Measurements from ENCODE around the gene IL17RC. TPM values are rescaled to one million over a fixed set of nuclear protein-coding genes. Genes with fewer than 3 reads are reported as not detected.

The IL17RC gene
- total and polyA plus RNA-seq, 2 experiments from 2014 or later, result 8.4 to 12.6 TPM

DNA sequence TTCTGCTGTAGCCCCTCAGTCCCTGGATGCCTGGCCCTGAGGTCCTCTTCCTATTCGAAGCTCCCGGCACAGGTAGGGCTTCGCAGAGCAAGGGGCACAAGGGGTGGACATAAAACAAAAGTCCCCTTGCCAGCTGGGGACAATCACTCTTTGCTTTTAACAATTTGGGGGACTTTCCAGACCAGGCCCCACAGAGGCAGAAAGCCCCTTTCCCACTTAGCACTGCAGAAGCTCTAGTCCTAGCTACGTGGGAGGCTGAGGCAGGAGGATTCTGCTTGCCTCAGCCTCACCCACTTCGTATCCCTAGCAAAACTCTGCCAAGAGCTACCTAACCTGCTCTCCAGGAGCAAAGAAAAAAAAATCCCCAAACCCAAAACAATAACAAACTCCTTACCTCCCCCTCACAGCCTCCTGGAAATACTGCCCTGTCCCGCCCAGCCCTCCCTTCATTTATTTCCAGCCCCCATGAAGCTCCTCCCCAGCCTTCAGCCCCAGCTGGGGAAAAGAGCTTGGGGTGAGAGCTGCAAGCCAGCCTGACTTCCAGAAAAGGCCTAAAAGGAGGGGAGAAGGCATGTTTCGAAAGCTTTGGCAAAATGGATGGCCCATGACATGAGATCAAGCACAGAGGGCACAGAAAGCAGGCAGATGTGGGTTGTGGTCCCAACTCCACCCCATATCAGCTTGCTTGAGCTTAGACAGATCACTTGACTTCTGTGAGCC lies 36.9 kb upstream of the IL17RC start, which contains the start of gene CIDEC:
TSS of gene CIDEC (minus strand) at position 424 of the 720 bp plus-strand sequence. CDS start 1,767 bp downstream, outside the sequence.
- Mint-ChIP-seq H3K9me3 (no peaks in the 10 kb centered on the region), H3K4me1 (0 out of 3 replicates have a peak, but pooled peaks cover 3% of the 10 kb centered on the region), H3K4me3 (no peak within 1 kb of the TSS), H3K27ac (no peak within 1 kb of the TSS), H3K36me3 (ENCODE audit: low read depth) (no peaks in the 10 kb centered on the region), H3K27me3 (ENCODE audit: insufficient read depth, low read depth, poor library complexity) (peaks cover 2% of the 10 kb centered on the region)
- TF ChIP-seq STAT1 (IDR thresholded peaks at IDR 0.05; ENCODE audit: unreplicated experiment) (no peak), EZH2phosphoT487 (IDR thresholded peaks at IDR 0.05; ENCODE audit: unreplicated experiment) (no peak), ZNF114 (CRISPR knock-in tag; IDR thresholded peaks at IDR 0.05) (no peak)
- TF ChIP-seq, protein P1, sequence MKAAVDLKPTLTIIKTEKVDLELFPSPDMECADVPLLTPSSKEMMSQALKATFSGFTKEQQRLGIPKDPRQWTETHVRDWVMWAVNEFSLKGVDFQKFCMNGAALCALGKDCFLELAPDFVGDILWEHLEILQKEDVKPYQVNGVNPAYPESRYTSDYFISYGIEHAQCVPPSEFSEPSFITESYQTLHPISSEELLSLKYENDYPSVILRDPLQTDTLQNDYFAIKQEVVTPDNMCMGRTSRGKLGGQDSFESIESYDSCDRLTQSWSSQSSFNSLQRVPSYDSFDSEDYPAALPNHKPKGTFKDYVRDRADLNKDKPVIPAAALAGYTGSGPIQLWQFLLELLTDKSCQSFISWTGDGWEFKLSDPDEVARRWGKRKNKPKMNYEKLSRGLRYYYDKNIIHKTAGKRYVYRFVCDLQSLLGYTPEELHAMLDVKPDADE (IDR thresholded peaks at IDR 0.05), result no peak
- Histone ChIP-seq H3K79me2 (replicated peaks; ENCODE audit: insufficient read depth) (no peaks in the 10 kb centered on the region), H3K36me3 (ENCODE audit: insufficient read depth) (no peaks in the 10 kb centered on the region), H3K4me2 (no peak within 1 kb of the TSS), H3K27me3 (ENCODE audit: insufficient read depth) (no peaks in the 10 kb centered on the region), H3K9me2 (ENCODE audit: insufficient read depth) (no peaks in the 10 kb centered on the region), H4K20me1 (replicated peaks; ENCODE audit: insufficient read depth) (no peaks in the 10 kb centered on the region), H2AFZ (peak within 1 kb of the TSS; percentile 23; the same call in 1 of the 2 replicates), H3K4me3 (no peak within 1 kb of the TSS), H3K27ac (ENCODE audit: low read depth) (no peak within 1 kb of the TSS), H3F3A (replicated peaks; ENCODE audit: low read depth) (no peaks in the 10 kb centered on the region), H3K4me1 (ENCODE audit: insufficient read depth) (no peaks in the 10 kb centered on the region)
- ATAC-seq (no peak), DNase-seq (ENCODE audit: low spot score) (no peak)

DNA sequence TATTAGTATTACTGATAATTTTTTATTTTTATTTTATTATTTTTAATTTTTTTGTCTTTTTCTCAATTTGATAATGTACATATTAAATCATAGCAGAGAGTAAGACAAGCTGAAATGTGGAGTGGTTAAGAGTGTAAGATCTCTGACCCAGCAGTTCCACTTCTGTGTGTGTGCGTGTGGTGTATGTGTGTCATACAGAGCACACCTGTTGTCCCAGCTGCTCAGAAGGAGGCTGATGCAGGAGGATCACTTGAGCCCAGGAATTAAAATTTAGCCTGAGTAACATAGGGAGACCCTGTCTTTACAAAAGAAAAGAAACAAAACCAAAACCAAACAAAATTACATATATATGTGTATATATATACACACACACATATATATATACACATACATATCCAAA lies 35.5 kb upstream of the IL17RC start:
- DNase-seq (ENCODE audit: low spot score) (no peak), ATAC-seq (no peak)
- Histone ChIP-seq H3K27me3 (ENCODE audit: insufficient read depth) (no peaks in the 10 kb centered on the region), H4K20me1 (replicated peaks; ENCODE audit: insufficient read depth) (no peaks in the 10 kb centered on the region), H3K27ac (ENCODE audit: low read depth) (no peak overlapping the region), H3K36me3 (ENCODE audit: insufficient read depth) (no peaks in the 10 kb centered on the region), H3K79me2 (replicated peaks; ENCODE audit: insufficient read depth) (no peaks in the 10 kb centered on the region), H3K9me2 (ENCODE audit: insufficient read depth) (no peaks in the 10 kb centered on the region), H2AFZ (no peak overlapping the region), H3K4me2 (no peak overlapping the region), H3K4me1 (ENCODE audit: insufficient read depth) (no peaks in the 10 kb centered on the region), H3K4me3 (no peak overlapping the region), H3F3A (replicated peaks; ENCODE audit: low read depth) (no peaks in the 10 kb centered on the region)
- no peak overlapping the region for H3K4me3 Mint-ChIP-seq
- no peaks in the 10 kb centered on the region for H3K36me3 Mint-ChIP-seq (ENCODE audit: low read depth)
- TF ChIP-seq ZNF114 (CRISPR knock-in tag; IDR thresholded peaks at IDR 0.05) (no peak), EZH2phosphoT487 (IDR thresholded peaks at IDR 0.05; ENCODE audit: unreplicated experiment) (no peak), NANOG (IDR thresholded peaks at IDR 0.05; ENCODE audit: borderline replicate concordance) (no peak), ZNF462 (CRISPR knock-in tag; IDR thresholded peaks at IDR 0.05) (no peak), CREB1 (CRISPR knock-in tag; IDR thresholded peaks at IDR 0.05; ENCODE audit: low read depth) (no peak)
- H3K27me3 Mint-ChIP-seq (ENCODE audit: insufficient read depth, low read depth, poor library complexity), result peaks cover 2% of the 10 kb centered on the region
- H3K4me1 Mint-ChIP-seq, result 0 out of 3 replicates have a peak, but pooled peaks cover 3% of the 10 kb centered on the region
- H3K9me3 Mint-ChIP-seq, result no peaks in the 10 kb centered on the region
- no peak overlapping the region for H3K27ac Mint-ChIP-seq
